ENCODE results near the gene TMEM119.
A peak's percentile ranks its signal among the peaks of the same experiment; 100 is the strongest.
"Not testable (repeated sequence)": the region's sequence is repeated elsewhere in the genome, so short reads cannot be mapped to it uniquely, and the experiment has no call there.

TMEM119 gene

GRCh38 chr12:108582978-108583770 lies 14.7 kb downstream of the TMEM119 start:
- DNase-seq (ENCODE audit: low spot score), result no peak

GRCh38 chr12:108582509-108582908 lies 15.4 kb downstream of the TMEM119 start:
- no peak for DNase-seq (ENCODE audit: low spot score)

GRCh38 chr12:108581311-108582227 lies 16.3 kb downstream of the TMEM119 start:
- no peak for DNase-seq (ENCODE audit: low spot score)

DNA sequence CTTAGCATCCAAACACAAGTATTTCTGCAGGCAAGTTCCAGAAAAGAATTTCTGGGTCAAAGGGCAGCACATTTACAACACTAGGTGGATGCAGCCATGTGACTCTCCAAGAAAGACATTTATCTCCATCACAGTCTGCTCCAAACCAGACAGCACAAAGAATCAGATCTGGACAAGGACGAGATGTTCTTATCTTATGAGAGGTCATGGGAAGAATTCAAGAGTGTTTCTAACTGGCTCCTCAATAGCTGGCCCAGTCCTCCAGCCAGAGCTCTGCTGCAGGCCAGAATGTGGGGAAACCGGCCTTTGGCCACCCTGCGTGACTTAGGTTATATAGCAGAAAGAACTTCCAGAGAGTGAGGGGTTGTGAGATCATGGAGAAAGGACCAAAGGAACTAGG lies 17.4 kb downstream of the TMEM119 start:
- DNase-seq (ENCODE audit: low spot score), result peak; percentile 42

DNA sequence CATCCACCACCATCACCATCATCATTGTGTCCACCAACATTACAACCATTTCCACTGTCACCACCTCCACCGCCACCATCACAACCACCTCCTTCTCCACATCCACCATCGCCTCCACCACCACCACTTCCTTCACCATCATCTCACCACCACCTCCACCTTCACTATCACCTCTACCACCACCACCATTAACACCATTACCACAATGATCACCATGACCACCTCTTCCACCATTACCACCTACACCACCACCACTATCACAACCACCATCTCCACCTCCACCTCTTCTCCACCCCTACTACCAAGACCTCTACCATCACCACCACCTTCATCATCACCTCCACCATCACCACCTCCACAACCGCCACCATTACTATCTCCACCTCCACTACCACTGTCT lies 19.1 kb downstream of the TMEM119 start:
- no peak for DNase-seq (ENCODE audit: low spot score)

DNA sequence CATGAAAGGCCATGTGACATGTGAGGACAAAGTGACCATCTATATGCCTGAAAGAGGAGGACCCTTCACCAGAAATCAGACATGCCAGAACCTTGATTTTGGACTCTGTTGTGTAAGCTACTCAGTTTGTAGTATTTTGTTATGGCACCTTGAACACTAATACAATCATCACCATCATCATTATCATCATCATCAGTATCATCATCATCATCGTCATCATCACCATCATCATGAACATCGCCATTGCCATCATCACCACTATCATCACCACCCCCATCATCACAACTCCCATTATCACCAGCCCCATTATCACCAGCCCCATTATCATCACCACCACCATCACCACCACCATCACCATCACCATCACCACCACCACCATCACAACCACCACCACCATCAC lies 19.6 kb downstream of the TMEM119 start:
- DNase-seq (ENCODE audit: low spot score), result no peak

DNA sequence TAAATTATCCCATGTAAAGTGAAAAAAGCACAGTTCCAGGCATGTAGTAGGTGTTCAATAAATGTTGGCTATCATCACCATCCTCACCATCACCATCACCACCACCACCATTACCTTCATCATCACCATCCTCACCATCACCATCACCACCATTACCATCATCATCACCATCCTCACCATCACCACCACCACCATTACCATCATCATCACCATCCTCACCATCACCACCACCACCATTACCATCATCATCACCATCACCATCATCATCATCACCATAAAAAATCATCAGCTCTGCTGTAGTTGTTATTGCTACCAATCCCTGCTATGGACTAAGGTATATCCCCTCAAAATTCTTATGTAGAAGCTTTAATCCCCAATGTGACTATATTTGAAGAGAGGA lies 20.4 kb downstream of the TMEM119 start:
- no peak for DNase-seq (ENCODE audit: low spot score)

- no peak for DNase-seq (ENCODE audit: low spot score)
These were observed 21.1 kb downstream of the TMEM119 start for GRCh38 chr12:108576660-108577234.

DNA sequence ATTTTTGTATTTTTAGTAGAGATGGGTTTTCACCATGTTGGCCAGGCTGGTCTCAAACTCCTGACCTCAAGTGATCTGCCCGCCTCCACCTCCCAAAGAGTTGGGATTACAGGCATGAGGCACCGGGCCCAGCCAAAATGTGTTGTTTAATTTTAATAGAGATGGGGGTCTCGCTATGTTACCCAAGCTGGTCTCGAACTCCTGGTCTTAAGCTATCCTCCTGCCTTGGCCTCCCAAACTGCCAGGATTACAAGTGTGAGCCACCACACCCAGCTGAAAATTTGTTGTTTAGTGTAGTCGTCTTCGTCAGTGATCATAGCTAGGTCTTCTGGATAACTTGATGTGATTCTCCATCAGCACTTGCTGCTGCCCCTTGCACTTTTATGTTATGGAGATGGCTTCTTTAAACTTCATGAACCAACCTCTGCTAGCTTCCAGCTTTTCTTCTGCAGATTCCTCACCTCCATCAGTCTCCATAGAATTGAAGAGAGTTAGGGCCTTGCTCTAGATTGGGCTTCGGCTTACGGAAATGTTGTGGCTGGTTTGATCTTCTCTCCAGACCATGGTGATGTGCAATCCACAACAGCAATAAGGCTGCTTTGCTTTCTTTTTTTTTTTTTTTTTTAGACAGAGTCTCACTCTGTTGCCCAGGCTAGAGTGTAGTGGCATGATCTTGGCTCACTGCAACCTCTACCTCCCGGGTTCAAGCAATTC lies 22.5 kb downstream of the TMEM119 start:
- no peak for DNase-seq (ENCODE audit: low spot score)

DNA sequence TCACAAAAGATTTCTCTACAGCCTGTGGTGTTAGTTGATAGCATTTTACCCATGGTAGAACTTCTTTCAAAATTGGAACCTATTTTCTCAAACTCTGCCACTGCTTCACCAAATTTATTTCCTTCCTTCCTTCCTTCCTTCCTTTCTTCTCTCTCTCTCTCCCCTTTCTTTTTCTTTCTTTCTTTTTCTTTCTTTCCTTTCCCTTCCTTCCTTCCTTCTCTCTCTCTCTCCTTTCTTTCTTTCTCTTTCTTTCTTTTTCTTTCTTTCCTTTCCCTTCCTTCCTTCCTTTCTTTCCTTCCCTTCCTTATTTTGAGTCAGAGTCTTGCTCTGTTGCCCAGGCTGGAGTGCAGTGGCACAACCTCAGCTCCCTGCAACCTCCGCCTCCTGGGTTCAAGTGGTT lies 23.6 kb downstream of the TMEM119 start:
- not testable (repeated sequence) for DNase-seq (ENCODE audit: low spot score)

DNA sequence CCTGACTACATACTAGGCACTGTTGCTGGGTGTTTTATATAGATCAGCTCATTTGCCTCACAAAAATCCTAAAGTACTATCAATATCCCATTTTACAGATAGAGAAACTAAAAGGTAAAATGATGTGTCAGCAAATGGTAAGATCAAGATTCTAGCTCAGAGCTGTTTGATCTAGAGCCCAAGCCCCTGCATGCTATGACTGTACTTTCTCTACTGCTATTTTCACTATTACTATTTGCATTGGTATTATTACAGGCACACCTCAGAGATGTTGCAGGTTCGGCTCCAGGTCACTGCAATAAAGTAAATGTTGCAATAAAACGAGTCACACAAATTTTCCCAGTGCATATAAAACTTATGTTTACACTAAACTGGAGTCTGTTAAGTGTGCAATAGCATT lies 24.6 kb downstream of the TMEM119 start:
- no peak for DNase-seq (ENCODE audit: low spot score)

- DNase-seq (ENCODE audit: low spot score), result no peak
These were observed 25.6 kb downstream of the TMEM119 start for GRCh38 chr12:108572166-108572790.

DNA sequence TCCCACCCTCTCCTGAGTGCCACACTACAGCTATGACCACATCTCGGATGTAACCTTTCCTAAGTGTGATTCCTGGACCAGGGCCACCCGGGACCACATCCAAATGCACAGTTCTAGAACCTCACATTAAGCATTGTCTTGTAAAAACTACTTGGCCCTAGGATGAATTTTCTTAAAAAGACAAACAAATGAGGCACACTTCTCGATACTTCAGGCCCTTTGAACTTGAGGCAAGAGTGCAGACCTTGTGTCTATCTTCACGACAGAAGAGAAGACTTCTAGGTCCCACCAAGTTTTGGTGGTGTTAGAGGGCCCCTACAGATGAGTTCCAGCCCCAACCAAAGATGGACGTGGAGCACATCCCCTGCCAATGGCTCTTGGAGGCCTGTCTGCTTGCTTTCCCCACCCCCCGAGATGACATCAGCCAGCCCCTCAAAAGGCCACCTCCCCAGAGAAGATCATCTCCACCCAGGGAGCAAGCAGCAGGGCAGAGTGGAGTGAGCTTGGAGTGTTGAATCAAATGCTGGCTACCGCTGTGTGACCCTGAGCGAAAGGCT lies 26.2 kb downstream of the TMEM119 start:
- DNase-seq (ENCODE audit: low spot score), result no peak

DNA sequence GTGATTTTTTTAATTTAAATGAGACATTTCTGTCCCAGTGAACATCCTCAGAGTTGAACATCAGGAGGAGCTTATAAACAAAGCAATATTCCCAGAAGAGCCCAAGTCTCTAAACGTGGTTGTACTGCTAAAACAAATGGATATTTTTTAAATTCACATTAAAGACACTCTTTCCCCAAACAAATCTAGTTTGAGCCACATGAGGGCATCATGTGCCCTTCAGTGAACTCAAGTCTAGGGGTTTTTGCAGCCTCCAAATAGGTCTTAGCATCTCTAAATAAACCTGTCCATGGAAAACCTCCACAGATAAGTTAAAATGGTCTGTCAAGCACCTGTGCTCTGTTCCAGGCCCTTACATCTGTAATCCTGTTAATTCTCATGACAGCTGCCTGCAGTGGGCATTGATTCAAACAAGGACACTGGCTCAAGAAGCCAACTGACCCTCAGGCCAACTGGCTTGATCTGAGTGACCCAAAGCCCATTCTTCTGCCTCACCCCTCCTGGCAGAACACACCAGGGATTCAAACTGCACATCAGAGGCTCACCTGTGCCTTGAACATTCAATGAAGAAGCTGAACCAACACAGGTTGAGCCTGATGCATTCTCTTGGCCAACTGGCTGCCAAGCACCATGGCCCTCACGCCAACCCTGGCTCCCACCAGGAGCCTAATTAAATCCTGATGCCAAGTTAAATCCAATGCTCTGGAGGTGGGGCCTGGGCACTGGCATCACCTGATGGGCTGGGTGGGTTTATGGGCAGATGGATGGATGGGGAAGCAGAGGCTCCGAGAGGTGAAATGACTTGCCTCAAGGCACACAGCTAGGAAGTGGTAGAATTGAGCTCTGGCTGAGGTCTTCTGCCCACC lies 26.9 kb downstream of the TMEM119 start:
- no peak for DNase-seq (ENCODE audit: low spot score)

GRCh38 chr12:108568338-108569154 lies 29.3 kb downstream of the TMEM119 start:
- DNase-seq (ENCODE audit: low spot score), result no peak

- DNase-seq (ENCODE audit: low spot score), result no peak
These were observed 30.2 kb downstream of the TMEM119 start for GRCh38 chr12:108567406-108568337.

DNA sequence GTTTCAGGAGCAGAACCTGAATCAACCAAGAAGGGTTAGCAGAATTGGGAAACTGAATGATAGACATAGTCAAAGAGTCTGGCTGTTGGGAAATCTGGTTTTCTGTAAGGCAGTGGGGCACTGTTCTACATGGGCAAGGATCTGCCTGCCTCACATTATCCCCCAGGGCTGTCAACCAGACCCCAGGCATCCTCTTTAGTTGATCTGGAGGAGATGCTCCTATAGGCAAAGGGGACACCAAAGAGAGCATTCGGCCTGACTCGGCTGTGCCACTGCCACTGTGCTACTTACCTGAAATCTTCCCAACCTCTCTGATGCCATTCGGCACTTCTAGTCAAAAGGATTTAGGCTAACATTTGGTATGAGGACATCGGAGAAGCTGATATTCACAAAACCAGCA lies 31.4 kb downstream of the TMEM119 start:
- DNase-seq (ENCODE audit: low spot score), result no peak

DNA sequence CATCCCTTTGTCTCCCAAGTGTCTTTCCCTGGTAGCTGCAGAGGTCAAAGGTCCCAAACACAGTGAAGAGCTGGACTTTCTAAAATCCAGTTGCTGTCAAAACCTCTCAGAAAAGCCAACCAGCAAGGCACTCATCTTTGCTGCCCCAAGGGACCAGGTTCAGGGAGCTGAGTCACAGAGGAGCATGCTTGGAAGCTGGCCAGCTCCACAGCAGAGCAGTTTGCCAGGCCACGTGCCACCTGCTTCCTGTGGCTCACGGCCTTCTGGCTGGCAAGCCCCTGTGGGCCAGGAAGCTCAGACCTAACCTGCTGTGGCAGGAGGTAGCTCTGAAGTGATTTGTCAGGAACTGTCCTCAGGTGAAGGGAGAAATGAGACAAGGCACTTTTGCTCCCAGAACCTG lies 31.9 kb downstream of the TMEM119 start:
- DNase-seq (ENCODE audit: low spot score), result peak; percentile 56

All from hepatic stellate cell (primary cell).